ELF-1 (cell line): ENCODE data around the gene SIM2.
"Not testable (repeated sequence)": the region's sequence is repeated elsewhere in the genome, so short reads cannot be mapped to it uniquely, and the experiment has no call there.

Experiments
- DNase-seq: peaks from one replicate; pipeline ENCODE4 v3.0.0-alpha.2; 2016; ENCODE audit warnings: low read depth, low spot score

SIM2 gene

DNA sequence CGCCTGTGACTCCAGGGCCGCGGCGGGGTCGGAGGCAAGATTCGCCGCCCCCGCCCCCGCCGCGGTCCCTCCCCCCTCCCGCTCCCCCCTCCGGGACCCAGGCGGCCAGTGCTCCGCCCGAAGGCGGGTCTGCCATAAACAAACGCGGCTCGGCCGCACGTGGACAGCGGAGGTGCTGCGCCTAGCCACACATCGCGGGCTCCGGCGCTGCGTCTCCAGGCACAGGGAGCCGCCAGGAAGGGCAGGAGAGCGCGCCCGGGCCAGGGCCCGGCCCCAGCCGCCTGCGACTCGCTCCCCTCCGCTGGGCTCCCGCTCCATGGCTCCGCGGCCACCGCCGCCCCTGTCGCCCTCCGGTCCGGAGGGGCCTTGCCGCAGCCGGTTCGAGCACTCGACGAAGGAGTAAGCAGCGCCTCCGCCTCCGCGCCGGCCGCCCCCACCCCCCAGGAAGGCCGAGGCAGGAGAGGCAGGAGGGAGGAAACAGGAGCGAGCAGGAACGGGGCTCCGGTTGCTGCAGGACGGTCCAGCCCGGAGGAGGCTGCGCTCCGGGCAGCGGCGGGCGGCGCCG is at the start of gene SIM2:
SIM2 (plus strand) TSS at position 135 of the 565 bp plus-strand sequence. CDS start 632 bp downstream, outside the sequence.
- peak; percentile 67 for DNase-seq

GRCh38 chr21:36654324-36654723 is 44.6 kb upstream of the SIM2 start:
- DNase-seq: no peak

- DNase-seq: no peak
These were observed 44.1 kb upstream of the SIM2 start for GRCh38 chr21:36654796-36655325.

DNA sequence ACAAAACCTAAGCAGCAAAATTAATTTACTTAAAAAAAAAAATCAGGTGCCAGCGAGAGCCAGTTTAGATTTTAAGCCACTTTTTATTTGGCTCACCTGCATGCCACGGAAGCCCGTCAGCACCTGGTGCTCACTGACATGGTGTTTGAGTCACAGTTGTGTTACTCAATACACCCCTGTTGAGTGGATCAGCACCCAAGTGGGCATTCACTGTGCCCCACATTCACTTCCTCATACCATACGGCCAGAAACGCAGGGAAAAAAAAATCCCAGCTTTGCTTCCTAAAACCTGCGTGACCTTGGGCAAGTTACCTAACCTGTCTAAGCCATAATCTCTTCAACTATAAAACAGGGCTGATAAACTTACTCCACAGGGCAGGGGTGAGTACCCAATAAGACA is 42.8 kb upstream of the SIM2 start:
- DNase-seq: no peak

GRCh38 chr21:36657290-36657689 is 41.6 kb upstream of the SIM2 start:
- DNase-seq: not testable (repeated sequence)

- DNase-seq: no peak
These were observed 40.9 kb upstream of the SIM2 start for GRCh38 chr21:36657999-36658398.

- no peak for DNase-seq
These were observed 40.0 kb upstream of the SIM2 start for GRCh38 chr21:36658926-36659325.

GRCh38 chr21:36661511-36662309 is 37.2 kb upstream of the SIM2 start:
- peak; percentile 50 for DNase-seq

DNA sequence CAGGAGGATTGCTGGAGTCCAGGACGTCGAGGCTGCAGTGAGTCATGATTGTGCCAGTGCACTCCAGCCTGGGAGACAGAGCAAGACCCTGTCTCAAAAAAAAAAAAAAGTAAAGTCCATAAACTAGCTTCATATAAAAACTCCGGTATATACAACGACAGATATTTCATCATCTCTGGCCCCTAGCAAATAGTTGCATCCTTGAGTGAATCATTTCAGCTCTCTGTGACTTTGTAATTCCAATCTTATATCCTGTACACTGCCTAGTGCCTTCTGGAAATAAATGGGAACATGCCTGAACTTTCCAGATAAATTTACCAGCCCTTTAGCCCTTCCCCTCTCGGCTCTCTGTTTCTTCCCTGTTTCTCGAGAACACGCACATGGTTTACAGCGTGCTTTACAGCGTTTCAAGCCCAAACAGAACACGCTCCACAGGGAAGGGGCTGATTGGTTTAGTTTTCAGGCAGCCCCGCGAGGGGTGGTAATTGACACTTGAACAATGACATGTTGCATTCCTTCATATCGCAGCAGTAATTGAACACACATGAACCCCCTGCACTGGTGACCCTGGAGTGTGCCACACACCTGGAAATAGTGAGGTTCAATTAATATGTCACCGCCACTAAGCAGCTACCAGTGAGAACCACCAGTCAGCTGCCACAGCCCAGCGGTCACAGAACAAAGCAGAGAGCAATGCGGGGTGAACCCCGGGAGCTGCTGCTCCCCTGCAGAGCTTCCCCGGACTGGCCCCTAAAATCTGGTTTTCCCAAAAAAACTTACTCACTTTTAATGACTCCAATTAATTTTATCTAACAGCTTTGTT is 35.7 kb upstream of the SIM2 start:
- DNase-seq: no peak

- no peak for DNase-seq
These were observed 34.3 kb upstream of the SIM2 start for GRCh38 chr21:36664662-36664990.

GRCh38 chr21:36665806-36666205 is 33.1 kb upstream of the SIM2 start:
- DNase-seq: no peak

- no peak for DNase-seq
These were observed 30.2 kb upstream of the SIM2 start for GRCh38 chr21:36668713-36669112.

GRCh38 chr21:36671836-36672235 is 27.1 kb upstream of the SIM2 start:
- DNase-seq: no peak

GRCh38 chr21:36672296-36672695 is 26.6 kb upstream of the SIM2 start:
- DNase-seq: not testable (repeated sequence)

DNA sequence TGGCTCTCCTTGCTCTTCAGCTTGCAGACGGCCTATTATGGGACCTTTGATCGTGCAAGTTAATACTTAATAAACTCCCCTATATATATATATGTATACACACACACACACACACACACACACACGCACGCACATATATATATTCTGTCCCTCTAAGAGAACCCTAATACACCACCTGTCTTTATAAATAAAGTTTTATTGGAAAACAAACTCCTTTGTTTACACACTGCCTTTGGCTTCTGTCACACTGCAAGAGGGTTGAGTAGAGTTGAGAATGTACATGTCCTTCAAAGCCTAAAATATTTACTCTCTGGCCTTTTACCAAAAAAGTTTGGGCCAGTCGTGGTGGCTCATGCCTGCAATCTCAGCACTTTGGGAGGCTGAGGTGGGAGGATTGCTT is 26.2 kb upstream of the SIM2 start:
- DNase-seq: no peak

- peak; percentile 75 for DNase-seq
These were observed 22.6 kb upstream of the SIM2 start for GRCh38 chr21:36676039-36676950.

DNA sequence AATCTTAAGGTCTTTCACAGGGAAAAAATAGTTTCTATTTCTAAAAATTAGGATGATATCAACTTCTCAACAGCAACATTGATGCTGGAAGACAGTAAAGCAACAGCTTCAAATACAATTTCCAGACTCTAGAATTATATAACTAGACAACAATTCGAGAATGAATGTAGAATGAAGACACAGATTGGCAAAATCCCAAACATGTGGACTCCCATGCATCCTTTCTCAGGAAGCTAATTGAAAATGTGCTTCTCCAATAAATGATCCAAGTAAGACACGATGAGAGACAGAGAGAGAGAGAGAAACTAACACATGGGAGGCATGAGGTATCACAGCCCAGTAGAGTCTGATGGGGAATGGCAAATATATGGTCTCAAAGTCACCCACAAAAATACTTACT is 21.5 kb upstream of the SIM2 start:
- no peak for DNase-seq

- no peak for DNase-seq
These were observed 20.4 kb upstream of the SIM2 start for GRCh38 chr21:36678538-36678937.

- DNase-seq: no peak
These were observed 17.7 kb upstream of the SIM2 start for GRCh38 chr21:36681117-36681631.

DNA sequence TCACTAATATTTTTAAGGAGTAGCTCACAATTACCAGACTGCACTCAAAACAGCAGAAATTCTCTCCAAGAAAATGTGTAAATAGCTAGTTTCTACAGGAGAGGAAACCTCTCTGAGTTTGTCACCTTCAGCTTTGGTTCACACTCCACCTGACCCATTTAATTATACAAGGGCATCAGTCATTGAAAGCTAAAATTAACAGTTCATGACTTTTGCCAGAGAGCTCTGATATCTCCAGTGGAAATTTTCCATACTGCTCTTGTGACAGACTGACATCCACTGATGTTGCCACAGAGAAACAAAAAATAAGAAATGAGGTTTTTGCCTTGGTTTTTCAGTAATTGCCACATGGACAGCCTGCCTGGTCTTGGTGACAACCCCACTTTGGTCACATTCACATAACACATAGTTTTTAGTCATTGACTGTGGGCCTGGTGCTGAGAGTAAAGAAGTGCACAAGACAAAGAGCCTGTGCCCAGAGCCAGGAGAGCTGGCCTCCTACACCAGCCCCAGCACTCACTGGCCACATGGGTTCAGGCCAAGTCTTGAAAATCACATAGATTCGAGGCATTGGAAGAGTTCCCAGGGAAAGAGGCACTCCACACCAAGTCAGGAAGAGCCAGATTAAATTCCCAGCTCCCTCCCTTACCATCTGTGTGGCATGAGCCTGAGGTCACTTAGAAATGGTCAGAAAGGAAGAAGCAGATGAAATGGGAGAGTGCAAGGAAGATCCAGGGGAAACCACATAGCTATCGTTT is 13.8 kb upstream of the SIM2 start:
- no peak for DNase-seq
